Metanephros (tissue), 1 donor: ENCODE measurements around the gene NBPF10. TPM values are rescaled to one million over a fixed set of nuclear protein-coding genes. Genes with fewer than 3 reads are reported as not detected.

Experiments
- total RNA-seq: library from RNA; depleted of rRNA; stranded (reverse); fragments of >200 nt; gene quantifications from one replicate; pipeline ENCODE4 v1.2.3, GENCODE V29; 2014

Gene NBPF10, protein sequence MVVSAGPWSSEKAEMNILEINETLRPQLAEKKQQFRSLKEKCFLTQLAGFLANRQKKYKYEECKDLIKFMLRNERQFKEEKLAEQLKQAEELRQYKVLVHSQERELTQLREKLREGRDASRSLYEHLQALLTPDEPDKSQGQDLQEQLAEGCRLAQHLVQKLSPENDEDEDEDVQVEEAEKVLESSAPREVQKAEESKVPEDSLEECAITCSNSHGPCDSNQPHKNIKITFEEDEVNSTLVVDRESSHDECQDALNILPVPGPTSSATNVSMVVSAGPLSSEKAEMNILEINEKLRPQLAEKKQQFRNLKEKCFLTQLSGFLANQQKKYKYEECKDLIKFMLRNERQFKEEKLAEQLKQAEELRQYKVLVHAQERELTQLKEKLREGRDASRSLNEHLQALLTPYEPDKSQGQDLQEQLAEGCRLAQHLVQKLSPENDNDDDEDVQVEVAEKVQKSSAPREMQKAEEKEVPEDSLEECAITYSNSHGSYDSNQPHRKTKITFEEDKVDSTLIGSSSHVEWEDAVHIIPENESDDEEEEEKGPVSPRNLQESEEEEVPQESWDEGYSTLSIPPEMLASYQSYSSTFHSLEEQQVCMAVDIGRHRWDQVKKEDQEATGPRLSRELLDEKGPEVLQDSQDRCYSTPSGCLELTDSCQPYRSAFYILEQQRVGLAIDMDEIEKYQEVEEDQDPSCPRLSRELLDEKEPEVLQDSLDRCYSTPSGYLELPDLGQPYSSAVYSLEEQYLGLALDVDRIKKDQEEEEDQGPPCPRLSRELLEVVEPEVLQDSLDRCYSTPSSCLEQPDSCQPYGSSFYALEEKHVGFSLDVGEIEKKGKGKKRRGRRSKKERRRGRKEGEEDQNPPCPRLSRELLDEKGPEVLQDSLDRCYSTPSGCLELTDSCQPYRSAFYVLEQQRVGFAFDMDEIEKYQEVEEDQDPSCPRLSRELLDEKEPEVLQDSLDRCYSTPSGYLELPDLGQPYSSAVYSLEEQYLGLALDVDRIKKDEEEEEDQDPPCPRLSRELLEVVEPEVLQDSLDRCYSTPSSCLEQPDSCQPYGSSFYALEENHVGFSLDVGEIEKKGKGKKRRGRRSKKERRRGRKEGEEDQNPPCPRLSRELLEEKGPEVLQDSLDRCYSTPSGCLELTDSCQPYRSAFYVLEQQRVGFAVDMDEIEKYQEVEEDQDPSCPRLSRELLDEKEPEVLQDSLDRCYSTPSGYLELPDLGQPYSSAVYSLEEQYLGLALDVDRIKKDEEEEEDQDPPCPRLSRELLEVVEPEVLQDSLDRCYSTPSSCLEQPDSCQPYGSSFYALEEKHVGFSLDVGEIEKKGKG (N-terminal part only)
- total RNA-seq = 3.3 TPM

DNA sequence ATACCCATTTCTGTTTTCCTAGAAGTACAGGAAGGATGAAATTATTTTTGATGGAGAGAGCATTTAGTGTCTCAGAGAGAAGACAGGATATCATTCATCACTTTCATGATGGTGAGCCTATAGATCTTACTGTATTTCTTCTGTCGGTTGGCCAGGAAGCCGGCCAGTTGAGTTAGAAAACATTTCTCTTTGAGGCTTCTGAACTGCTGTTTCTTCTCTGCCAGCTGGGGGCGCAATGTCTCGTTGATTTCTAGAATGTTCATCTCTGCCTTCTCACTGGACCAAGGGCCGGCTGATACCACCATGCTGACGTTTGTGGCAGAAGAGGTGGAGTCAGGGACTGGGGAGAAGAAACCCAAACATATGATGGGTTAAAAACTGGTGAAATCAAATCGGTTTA is at the start of gene NBPF10:
TSS of gene NBPF10 (minus strand) at position 340 of the 400 bp plus-strand sequence. CDS start at position 305, 35 bp downstream.

Other genes starting within 250 kb of the NBPF10 start
- gene ITGA10, start 234.8 kb downstream of the NBPF10 start, total RNA-seq = 1.2 TPM
- 27.0 TPM for gene PEX11B, start 226.1 kb downstream of the NBPF10 start, total RNA-seq
- 55.0 TPM for gene RBM8A, start 217.3 kb downstream of the NBPF10 start, total RNA-seq
- 24.3 TPM for gene LIX1L, start 186.8 kb downstream of the NBPF10 start, total RNA-seq
- 0.41 TPM for gene ANKRD34A, start 180.2 kb downstream of the NBPF10 start, total RNA-seq
- 9.9 TPM for gene POLR3GL, start 180.1 kb downstream of the NBPF10 start, total RNA-seq
- gene TXNIP, start 148.2 kb downstream of the NBPF10 start, total RNA-seq = 647 TPM
- 80.0 TPM for gene HJV, start 123.1 kb downstream of the NBPF10 start, total RNA-seq
- gene NOTCH2NLA, start 84.2 kb upstream of the NBPF10 start, total RNA-seq = 137 TPM